Coronary artery (tissue), 2 donors: ENCODE measurements around the gene USP30.
A peak's percentile ranks its signal among the peaks of the same experiment; 100 is the strongest.

Experiments used
- DNase-seq: peaks from one replicate; pipeline ENCODE4 v3.0.0-alpha.2; 2017; ENCODE audit warnings: low spot score
- H3K27ac ChIP-seq, 2 donors: fragments of 200-600 bp; sonication (generic); one replicate each; pipeline ENCODE4 v1.5.1; 2016 to 2019
- H3K4me3 ChIP-seq: fragments of 200-600 bp; sonication (generic); 2 replicates; pipeline ENCODE4 v1.5.1; 2016; ENCODE audit warnings: mild to moderate bottlenecking, moderate library complexity
- CTCF ChIP-seq: fragments of 200-600 bp; sonication (generic); IDR thresholded peaks from one replicate; pipeline ENCODE4 v1.5.1; 2019; ENCODE audit warnings: antibody characterized with exemption

Gene USP30

DNA sequence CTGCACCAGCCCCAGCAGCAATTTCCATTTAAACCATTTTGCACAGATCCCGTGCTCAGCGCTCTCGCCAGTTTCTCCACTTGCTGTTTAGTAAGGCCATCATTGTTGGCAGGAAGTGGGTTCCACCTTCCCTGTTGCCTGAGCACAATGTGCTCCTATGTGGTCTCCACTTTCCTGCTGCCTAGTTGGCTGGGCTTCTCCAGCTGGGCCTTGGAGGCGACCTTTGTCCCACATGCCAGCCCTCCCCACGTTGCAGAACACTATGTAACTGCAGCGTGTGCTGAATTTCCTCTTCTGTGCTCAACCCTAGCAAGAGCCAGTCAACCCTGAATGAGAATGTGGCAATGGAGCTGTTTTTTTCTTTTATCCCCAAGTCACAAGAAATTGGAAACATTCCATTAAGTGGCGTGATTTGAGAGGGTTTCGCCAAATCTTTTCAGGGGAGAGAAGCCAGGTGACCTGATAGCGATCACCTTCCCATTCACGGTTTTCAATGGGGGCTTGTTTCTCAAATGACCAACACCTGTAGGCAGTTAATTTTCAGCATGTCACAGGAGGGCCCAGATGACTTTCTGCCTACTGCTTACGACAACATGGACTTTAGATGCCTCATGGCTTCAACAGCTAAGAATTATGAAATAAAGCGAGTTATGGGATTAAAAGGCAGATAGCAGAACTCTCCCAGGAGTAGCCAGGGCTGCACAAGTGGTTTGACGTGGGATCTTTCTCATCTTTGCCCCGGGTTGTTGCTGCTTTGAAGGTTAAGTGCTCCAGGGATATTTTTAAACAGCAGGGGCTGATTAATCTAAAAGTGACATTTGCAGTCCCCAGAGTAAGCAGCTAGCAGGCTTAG lies 63.6 kb downstream of the USP30 start, which contains the start of gene ACACB:
Gene ACACB (plus strand): TSS at position 830 of the 853 bp plus-strand sequence. CDS start 22,819 bp downstream, outside the sequence.
- peak within 1 kb of the TSS; percentile 23 for H3K4me3 ChIP-seq
- no peak for DNase-seq
- H3K27ac ChIP-seq: peak within 1 kb of the TSS; percentile 54 to 67
- no peak for TF ChIP-seq CTCF

DNA sequence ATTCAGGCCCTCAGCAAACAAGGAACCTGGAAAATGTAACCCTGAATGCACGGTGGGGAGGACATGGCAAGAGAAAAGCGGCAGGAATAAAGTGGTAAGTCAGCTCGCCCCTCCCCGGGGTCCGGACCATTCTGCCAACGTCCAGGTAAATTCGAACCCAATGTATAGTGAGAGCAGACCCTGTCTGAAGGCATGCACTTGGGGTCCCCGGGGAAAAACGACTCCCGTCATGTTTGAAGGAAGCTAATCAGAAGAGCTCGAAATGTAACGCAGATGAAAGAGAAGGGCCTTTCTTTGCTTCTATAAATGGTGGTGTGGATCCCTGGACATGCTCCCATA lies 64.2 kb downstream of the USP30 start:
- TF ChIP-seq CTCF: no peak
- Histone ChIP-seq H3K4me3 (no peak overlapping the region), H3K27ac (peak overlapping the region; percentile 54 to 67)
- DNase-seq: peak; percentile 43

DNA sequence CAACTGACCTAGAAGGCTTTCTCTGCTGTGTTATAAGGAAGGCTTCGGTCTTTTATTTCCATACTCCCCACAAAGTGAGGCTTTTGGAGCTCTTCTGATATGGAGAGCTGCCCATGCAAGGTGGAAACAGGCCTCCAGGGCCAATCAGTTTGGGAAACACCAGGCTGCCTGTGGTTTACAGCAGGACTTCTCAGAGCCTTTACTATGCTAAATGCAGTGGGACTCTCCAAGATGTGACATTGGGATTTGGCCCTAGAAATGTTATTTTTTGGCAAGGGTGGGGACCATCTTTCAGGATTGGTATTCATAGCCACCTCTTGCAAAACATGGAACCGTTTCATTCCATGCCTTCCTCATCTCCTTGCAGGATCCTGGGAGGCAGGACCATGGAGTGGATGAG lies 67.7 kb downstream of the USP30 start:
- DNase-seq: no peak
- Histone ChIP-seq H3K27ac (no peak overlapping the region), H3K4me3 (no peak overlapping the region)
- no peak for TF ChIP-seq CTCF

DNA sequence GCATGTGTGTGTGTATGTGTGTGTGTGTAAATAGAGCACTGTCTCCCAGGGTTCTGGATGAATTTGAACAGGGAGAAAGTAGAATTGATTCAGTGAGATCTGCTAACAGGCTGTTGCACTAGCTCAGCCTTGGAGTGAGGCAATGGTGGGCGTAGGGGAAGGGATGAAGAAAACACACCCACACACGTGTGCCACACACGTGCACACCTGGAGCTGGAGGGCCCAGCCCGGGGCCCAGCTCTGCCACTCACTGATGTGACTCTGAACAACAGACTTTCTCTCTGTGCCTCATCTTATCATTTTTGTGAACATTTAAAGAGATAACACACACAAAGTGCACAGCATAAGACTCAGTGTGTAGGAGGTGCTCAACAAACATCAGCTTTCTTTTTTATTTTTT lies 68.2 kb downstream of the USP30 start:
- DNase-seq: no peak
- H3K4me3 ChIP-seq: no peak overlapping the region
- TF ChIP-seq CTCF: no peak
- no peak overlapping the region for H3K27ac ChIP-seq

DNA sequence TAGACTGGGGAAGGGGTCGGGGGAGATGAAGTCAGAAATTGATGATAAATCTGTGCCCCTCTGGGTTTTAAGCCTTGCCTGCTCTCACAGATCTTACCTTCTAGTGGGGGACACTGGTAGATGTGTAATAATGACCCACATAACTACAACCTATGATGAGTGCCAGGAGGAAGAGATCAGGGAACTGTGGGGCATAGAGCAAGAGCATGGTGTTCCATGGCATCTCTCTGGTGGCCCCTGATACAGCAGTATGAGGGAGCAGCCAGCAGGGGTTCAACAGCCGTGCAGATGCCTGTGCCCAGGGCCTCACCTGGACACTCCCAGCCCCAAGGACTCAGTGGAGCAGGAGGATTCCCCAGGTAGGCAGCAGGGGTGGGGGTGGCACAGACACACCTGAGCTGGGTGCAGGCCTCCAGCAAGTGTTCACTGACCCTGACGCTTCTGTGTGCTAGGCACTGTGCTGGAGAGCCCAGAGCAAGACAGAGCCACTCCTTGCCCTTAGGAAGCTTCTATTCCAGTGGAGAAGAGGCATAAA lies 69.0 kb downstream of the USP30 start:
- Histone ChIP-seq H3K4me3 (no peak overlapping the region), H3K27ac (no peak overlapping the region)
- DNase-seq: no peak
- no peak for TF ChIP-seq CTCF

DNA sequence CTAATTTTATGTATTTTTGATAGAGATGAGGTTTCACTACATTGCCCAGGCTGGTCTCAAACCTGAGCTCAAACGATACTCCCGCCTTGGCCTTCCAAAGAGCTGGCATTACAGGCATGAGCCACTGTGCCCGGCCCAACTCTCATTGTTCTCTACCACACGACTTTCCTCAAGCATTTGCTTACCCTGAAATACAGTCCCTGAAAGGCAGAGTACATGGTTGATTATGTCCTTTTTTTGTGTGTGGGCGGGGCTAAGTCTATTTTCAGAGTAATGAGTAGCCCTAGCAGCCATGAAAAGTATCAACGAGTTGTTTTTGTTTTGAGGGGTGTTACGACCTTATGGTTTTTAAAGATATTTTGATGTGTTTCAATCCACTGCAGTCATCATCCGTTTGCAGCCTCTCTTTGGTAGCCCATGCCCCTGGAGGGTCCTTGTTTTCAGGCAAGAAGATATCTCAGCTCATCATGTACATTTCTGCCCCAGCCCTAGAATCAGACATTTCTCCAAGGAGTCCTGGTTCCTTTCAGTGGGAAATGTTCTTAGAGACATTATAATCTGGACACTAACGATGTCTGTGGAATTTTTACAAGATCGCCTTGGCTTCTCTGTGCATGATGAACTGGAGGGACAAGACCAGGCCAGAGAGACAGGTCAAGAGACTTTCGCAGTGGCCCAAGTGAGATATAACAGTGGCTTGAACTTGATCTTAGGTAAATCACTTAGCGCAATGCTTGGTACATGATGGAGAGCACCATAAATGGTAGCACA lies 72.7 kb downstream of the USP30 start:
- no peak overlapping the region for H3K27ac ChIP-seq
- no peak overlapping the region for H3K4me3 ChIP-seq
- TF ChIP-seq CTCF: no peak
- DNase-seq: no peak
